GM21528 (cell line): Measurements from ENCODE around the gene PRKAR1B.

Experiments
- ATAC-seq: cut with Tn5 transposase; IDR thresholded peaks from one replicate; pipeline ENCODE4 v1.9.1; 2021; ENCODE audit warnings: mild to moderate bottlenecking, moderate library complexity; ENCODE audit not compliant: unreplicated experiment, low FRiP score

PRKAR1B gene

DNA sequence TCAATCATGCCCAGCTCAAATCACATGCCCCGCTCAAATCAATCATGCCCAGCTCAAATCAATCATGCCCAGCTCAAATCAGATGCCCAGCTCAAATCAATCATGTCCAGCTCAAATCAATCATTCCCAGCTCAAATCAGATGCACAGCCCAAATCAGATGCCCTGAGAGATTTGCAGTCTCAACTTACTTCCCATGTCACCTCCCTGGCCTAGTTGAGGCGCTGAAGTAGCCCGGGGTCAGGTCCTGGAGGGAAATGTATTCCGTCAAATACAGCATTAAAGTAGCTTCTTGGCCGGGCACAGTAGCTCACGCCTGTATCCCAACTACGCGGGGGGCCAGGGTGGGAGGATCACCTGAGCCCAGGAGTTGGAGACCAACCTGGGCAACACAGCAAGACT is 15.7 kb upstream of the PRKAR1B start:
- ATAC-seq: no peak

DNA sequence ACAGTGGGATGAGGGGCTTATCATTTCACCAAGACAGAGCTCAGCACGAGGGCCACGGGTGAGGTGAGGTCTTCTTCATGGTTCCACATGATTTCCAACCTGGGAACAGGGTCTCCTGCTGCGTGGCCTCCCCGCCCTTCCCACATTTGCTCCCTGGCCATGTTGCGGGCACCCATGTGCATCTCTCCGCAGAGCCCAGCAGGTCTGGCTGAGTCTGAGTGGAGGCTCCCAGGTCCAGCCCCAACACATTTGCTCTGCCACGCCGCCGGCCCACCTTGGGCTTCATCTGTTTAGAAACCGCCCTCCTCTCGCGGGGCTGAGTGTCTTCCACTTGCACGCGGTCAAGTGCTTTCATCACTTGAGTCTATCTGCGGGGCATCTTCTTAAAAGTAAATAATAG is 14.8 kb upstream of the PRKAR1B start:
- ATAC-seq: no peak

DNA sequence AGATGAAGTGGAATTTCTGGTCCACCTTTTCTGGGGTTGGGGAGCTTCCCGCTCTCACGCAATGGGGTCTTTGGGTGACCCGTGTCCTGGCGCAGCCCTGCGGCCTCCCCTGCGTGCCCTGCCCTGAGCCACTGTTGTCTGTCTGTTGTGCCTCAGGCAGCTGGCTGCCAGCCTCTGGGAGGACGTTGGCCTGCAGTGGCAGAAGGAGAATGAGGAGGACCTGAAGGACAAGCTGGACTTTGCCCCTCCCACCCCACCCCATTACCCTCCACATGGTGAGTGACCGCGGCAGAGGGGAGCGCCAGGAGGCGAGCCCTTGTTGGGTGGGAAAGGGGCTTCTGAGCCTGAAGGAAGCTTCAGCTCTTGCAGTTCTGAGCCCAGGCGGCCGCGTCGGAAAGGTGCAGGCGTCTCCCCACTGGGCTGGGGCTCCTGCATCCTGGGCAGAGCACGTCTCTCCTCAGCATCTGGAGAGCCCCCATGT is 14.2 kb upstream of the PRKAR1B start:
- no peak for ATAC-seq

DNA sequence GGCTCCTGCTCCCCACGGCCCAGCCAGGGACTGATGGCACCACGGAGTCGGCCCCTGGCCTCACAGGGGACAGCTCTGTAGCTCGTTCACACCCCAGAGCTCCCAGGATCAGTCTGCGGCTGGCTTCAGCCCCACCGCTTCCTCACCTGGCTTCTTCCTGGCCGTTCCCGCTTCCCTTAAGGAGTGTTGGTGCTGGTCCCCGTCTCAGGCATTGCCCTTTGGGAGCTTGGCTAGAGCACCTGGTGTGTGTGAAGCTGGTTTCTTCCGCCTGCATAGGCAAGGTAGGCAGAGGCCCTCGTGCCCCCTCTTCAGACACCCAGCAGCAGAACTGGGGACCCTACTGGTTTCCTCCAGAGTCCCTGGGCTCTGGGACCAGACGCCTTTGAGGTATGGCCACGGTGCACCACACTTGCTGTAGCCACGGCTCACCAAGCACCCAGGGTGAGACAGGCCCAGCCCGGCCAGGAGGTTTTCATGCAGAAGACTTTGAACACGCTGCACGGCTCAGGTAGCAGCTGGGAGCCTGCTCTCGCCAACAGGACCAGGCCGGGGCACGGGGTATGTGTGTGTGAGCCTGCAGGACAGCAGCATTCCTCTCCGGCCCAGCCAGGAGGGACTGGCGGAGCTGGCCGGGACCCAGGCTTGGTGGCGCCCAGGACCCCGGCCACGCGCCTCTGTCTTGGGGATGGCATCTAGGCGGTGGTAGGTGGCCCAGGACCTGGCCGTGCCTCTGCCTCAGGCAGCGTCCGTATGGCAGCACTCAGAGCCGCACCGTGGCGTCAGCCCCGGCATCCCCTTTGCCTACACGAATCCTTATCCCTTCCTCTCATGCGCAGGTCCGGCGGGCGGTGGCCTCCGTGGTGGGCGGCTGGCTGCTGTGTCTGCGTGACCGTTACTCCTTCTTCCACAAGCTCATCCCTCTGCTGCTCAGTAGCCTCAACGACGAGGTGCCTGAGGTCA is 13.2 kb upstream of the PRKAR1B start:
- no peak for ATAC-seq

DNA sequence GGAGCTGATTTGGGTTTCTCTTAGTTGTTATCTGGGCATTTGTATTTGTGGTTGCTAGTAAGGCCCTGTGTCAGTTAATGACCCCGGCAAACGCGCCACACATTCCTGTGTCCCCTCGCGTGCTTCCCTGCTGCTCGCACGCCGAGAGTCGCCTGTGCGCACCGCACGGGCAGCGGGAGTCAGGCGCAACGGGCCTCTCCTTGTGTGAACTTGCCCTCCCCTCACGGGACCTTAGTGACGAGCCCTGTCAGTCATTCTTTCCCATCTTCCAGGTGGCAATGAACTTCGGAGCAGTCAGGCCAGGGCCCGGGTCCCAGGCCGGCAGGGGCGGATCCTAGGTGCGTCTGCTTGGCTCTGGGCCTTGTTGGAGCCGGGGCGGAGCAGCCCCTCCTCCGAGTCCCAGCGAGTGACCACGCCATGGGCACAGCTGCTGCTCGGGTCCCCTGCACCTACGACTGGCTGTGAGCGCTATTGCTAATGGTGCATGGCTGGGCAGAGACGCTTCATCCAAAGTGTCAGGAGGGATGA is 12.4 kb upstream of the PRKAR1B start:
- no peak for ATAC-seq

DNA sequence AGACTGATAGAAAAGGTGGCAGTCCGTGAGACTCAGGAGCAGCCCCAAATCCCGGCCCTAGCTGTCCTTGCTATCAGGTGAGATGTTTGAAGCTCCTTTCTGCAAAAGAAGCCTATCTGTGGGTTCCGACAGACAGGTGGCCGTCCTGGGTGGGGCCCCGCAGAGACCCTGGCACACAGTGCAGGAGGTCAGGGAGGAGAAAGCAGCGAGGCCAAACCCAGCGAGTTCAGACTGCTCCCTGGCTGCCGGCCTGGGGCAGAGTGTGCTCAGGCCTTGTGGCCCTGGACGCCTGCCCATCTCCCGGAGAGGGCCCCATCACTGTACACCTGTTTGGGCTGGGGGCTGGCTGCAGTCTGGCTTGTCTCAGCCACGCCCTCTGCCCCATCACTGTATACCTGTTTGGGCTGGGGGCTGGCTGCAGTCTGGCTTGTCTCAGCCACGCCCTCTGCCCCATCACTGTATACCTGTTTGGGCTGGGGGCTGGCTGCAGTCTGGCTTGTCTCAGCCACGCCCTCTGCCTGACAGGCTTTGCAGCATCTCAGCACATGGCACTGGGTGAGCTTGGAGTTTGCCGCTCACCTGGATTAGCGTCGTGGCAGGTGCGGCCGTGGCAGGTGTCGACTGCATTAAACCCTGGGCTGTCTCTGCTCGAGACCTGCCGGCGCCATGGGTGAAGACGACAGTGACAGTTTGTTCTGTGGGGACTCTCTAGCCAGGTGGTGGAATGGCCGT is 11.8 kb upstream of the PRKAR1B start:
- ATAC-seq: no peak

DNA sequence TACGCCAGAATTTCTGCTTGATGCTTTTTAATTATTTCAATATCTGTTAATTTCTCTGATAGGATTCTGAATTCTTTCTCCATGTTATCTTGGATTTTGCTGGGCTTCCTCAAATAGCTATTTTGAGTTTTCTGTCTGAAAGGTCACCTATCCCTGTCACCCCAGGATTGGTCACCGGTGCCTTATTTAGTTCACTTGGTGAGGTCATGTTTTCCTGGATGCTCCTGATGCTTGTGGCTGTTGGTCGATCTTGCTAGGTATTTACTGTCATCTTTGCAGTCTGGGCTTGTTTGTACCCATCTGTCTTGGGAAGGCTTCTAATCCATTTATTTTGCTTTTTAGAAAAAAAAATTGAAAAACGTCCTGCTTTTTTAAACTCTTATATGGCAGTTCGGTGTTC is 11.2 kb upstream of the PRKAR1B start:
- no peak for ATAC-seq

DNA sequence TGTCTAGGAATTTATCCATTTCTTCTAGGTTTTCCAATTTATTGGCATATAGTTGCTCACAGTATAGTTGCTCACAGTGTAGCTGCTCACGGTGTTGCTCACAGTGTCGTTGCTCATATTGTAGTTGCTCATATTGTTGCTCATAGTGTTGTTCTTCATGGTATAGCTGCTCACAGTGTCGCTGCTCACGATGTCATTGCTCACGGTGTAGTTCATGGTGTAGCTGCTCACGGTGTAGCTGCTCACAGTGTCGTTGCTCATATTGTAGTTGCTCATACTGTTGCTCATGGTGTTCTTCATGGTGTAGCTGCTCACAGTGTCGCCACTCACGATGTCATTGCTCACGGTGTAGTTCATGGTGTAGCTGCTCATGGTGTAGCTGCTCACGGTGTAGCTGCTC is 7.7 kb upstream of the PRKAR1B start:
- no peak for ATAC-seq

DNA sequence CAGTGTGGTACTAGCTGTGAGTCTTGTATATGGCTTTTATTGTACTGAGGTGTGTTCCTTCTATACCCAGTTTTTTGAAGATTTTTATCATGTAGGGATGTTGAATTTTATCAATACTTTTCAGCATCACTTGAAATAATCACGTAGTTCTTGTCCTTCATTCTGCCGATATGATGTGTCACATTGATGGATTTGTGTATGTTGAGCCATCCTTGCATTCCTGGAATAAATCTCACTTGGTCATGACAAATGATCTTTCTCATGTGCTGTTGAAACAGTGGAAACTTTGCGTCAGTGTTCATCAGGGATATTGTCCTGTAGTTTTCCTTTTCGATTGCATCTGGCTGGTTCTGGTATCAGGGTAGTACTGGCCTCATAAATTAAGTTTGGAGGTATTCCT is 7.1 kb upstream of the PRKAR1B start:
- ATAC-seq: no peak

DNA sequence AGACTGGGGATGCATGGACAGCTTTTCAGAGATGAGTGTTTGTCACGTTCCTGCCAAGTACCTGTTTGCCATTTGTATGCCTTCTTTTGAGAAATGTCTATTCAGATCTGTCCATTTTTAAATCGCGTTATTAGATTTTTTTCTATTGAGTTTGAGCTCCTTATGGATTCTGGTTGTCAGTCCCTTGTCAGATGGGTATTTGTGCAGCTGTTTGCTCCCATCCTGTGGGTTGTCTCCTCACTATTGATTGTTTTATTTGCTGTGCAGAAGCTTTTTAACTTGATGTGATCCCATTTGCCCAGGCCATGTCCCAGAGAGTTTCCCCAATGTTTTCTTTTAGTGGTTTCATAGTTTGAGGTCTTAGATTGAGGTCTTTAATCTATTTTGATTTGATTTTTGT is 5.5 kb upstream of the PRKAR1B start:
- ATAC-seq: no peak

DNA sequence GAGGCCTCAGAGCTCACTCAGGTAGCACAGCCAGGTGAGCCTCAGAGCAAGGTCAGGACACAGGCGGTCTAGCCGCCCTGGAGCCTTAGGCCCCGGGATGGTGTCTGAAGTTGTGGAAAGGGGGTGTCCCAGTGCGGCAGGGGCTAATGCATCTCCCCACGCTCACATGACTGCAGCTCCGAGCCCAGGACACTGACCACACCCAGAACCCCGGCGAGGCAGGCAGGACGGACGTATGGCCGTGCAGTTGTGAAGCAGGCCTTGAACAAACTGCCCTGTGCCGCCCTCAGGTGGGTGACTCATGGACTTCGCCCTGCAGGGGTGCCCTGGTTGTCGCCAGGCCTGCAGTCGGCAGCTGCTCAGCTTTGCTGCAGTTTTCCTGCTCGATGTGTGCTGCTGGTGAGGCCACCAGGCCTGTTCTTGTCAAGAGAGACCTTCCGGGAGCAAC is 5.0 kb upstream of the PRKAR1B start:
- ATAC-seq: no peak

DNA sequence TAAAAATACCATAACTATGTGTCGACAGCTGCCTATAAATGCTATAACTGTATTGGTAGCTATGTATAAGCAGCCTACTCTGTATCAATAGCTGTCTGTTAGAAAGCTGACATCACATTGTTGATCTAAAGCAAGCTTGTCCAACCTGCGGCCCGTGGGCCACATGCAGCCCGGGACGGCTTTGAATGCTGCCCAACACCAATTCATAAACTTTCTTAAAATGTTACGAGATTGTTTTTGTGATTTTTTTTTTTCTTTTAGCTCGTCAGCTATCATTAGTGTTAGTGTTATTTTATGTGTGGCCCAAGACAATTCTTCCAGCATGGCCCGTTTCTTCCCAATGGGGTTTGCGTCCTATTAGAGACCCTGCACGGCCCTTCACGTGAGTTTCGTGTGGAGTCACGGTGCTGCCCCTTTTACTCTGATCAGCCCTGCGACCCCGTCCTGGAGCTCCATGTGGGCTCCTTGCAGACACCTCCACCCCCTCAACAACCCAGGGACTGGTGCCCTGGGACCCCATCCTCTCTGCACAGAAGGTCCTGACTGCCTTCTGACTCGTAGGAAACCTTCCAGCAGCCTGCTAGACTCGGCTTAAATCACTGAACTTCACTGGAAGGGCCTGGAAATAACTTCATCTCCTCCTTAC is 4.5 kb upstream of the PRKAR1B start:
- ATAC-seq: no peak

DNA sequence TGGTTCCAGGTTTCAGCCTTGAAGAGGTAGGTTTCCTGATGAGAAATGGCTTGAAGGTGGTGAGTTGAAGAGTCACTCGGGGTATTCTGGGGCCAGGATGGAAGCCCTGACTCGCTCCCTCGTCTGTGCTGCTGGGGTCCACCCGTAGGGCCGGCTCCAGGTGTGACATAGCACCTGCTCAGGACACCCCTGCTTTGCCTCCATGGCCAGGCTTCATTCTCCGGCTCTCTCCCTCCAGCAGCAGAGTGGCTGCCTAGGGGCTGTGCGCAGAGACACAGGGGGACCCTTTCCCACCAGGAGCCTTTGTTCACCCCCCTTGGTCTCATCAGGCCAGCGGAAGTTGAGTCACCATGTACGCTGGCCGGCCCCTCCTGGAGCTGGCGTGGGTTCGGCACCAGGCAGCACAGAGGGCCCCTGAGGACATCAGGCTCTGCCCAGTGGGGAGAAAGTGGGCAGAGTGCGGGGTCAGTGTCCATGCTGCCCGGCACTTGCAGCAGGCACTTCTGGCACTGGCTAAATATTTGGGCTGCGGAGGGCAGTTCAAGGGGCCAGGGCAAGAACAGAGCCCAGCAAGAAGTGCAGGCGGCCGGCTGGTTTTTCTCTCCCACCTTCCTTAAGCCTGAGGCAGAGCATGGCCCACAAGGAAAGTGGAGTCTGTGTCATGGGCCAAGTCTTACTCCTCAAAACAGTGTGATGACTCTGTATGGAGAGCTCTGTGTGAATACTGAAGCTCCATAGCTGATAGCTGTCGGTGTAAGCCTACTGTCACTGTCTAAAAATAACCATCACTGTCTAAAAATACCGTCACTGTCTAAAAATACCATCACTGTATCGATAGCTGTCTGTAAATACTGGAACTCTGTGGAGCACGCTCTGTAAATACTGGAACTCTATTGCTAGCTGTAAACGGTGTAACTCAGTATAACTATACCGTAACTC is 3.7 kb upstream of the PRKAR1B start:
- ATAC-seq: no peak

DNA sequence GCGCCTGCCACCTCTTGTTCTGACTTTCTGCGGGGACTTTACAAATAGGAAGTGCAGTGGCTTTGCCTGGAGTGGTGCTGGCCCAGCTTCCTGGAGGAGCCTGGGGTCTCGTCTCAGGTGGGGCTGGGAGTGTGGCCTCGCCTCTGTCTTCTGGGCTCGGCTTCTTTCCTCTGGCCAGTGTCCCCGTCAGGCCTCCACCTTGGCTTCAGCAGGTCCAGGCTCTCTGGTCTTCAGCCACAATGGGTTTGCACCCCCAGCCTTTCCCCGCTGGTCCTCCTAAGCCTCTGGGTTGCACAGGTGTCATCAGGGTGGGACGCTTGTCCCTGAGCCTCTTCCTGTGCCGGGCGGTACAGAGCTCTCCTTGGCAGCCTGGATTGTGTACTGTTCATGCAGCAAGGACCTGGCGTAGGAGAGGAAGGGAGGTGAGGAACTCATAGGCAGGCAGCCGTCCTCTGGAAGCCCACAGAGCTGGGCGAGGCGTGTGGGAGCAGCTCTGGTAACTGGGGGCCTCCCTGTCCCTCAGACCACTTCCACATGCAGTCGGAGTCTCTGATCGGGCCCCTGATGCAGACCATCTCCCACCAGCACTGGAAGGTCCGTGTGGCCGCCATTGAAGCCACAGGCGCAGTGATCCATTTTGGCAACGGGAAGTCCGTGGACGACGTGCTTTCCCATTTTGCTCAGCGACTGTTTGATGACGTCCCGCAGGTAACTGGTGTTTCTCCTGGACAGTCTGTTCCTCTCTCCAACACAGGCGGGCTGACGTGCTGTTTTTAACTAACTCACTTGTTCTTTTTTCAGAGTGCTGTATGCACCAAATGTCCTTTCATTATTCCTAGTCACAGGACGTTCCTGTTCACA is 2.3 kb upstream of the PRKAR1B start:
- ATAC-seq: no peak

DNA sequence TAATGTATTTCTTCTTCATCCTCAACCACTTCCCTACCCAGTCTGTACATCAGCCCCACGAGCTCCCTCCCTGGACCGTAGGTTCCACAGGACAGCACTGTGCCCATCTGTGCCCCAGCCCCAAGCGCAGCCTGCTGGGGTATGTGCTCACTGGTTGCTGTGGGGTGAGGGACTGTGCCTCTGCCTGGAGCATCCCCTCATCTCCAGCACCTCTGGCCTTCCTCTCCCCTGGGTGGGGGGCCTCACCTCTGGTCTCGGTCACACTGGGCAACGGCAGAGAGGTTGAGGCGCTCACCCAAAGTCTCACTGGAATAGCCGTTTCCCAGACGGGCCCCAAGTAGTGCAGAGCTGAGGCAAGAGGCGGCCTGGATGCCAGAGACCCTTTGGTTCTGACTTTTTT is 1.5 kb upstream of the PRKAR1B start:
- ATAC-seq: no peak

DNA sequence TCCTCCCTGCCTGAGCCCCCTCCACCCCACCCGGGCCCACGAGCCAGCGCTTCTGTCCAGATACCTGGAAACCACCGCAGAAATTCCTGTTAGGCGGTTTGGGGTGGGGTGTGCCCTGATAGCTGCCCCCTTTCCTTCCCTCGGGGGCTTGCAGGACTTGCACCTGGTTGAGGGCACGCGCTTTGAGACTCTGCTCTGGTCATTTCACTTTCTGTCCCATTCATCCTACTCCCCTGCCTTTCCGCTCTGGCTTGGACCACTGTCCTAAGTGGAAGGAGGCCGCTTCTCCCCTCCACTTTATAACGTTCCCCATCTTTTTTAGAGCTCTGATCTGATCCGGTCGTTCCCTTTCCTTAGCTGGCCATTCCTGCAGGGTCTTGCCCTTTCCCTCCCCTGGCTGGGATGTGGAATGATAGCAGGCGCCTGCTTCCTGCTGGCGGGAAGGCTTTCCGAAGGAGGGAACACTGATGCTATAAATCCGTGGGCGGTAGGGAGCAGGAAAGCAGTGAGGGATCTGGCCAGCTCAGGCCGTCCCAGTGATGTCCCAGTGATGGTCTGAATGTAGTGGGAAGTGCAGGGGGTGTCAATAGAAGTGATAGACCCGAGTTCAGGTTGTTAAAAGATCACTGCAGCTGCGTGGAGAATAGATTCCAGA is 852 bp upstream of the PRKAR1B start:
- ATAC-seq: no peak

DNA sequence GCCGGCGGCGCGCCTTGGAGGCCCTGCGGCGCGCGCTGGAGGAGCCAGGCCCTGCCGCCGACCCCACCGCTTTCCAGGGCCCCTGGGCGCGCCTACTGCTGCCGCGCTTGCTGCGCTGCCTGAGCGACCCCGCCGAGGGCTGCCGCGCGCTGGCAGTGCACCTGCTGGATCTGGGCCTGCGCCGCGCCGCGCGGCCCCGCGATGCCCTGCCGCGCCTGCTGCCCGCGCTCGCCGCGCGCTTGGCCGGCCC is 302 bp downstream of the PRKAR1B start:
- ATAC-seq: peak; percentile 19

DNA sequence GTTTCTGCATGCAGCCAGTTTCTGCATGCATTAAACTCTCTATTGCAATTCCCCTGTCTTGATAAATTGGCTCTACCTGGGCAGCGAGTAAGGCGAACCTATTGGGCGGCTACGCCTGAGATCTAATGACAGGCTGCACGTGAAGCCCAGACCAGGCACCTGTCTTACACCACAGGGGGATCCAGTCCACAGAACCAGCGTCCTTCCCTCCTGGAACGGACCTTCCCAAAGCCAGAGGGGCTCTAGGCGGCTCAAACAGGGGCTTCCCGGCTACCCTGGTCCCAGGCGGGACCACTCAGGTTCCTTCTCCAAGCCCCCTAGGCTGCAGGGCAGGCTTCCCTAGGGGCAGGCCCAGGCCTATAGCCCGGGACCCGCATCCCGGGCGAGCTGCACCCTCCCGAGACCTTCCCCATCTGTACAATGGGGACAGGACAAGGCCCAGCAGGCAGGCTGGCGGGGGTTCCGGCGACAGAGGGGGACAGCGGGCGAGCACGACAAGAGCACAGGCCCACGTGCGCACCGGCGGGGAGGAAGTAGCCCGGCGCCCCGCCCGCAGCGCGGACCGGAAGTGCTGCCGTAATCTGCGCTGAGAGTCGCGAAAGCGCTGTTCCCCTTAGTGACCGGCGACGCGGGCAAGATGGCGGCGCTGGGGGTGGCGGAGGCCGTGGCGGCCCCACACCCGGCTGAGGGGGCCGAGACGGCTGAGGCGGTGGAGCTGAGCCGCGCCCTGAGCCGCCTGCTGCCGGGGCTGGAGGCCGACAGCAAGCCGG is 812 bp downstream of the PRKAR1B start, which contains the start of gene DNAAF5:
DNAAF5 (plus strand) TSS at position 616 of the 770 bp plus-strand sequence; CDS start at position 638, 22 bp downstream.
- ATAC-seq: peak; percentile 86
